ENCODE measurements around the gene NAT8L. TPM values are rescaled to one million over a fixed set of nuclear protein-coding genes. Genes with fewer than 3 reads are reported as not detected.

Gene NAT8L
- total RNA-seq, 1 experiment from 2014 or later, result not detected

DNA sequence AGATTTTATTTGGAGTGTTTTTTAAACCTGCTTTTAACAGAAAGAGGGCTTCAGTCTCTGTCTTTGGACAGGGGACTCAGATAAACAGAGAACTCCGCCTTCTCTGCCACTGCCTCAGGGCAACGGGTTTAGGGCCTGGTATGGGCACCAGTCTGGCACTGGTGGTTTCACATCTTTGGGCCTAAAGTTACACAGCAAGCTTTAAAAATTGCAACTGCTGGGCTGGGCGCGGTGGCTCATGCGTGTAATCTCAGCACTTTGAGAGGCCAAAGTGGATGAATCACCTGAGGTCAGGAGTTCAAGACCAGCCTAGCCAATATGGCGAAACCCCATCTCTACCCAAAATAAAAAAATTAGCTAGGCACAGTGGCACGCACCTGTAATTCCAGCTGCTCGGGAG lies 10.3 kb upstream of the NAT8L start:
- H3K9me3 ChIP-seq (ENCODE audit: low read length), result no peaks in the 10 kb centered on the region
- no peaks in the 10 kb centered on the region; the same call in 1 of the 2 replicates for H4K20me1 ChIP-seq (ENCODE audit: insufficient read depth, low read depth, low read length)
- no peaks in the 10 kb centered on the region for H3K36me3 ChIP-seq (ENCODE audit: insufficient read depth, low read length)
- H3K4me2 ChIP-seq (ENCODE audit: low read depth, low read length, poor library complexity, severe bottlenecking), result no peak overlapping the region
- no peak overlapping the region for H2AFZ ChIP-seq (ENCODE audit: low read length)
- H3K4me1 ChIP-seq (ENCODE audit: low read length), result no peaks in the 10 kb centered on the region
- H3K27me3 ChIP-seq (ENCODE audit: low read length), result no peaks in the 10 kb centered on the region
- no peak overlapping the region for H3K9ac ChIP-seq (ENCODE audit: low read length)
- DNase-seq, result no peak
- H3K27ac ChIP-seq (ENCODE audit: low read length), result no peak overlapping the region
- no peak overlapping the region for H3K4me3 ChIP-seq (ENCODE audit: low read length)
- H3K9me2 ChIP-seq (replicated peaks; ENCODE audit: insufficient read depth, low read length), result no peaks in the 10 kb centered on the region
- H3K79me2 ChIP-seq (ENCODE audit: low read length), result no peaks in the 10 kb centered on the region

DNA sequence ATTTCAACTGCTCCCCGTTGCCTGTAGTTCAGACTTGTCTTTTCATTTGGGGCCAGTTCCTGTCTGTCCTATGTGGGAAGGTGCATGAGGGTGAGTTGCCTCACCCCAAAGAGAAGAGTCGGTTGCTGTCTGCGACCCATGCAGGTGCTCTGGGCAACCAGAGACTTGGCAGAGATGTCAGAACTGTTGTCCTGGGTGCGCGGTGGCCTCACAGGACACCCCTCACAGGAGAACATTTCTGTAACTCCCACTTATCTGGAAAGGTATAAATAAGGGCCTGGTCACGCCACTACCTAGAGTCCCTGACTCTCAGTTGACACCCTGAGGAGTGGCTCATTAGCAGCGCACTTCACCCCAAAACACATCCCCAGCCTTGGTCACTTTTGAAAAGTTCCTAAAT lies 9.7 kb upstream of the NAT8L start:
- Histone ChIP-seq H4K20me1 (ENCODE audit: insufficient read depth, low read depth, low read length) (no peaks in the 10 kb centered on the region), H3K9me2 (replicated peaks; ENCODE audit: insufficient read depth, low read length) (no peaks in the 10 kb centered on the region), H3K4me1 (ENCODE audit: low read length) (no peaks in the 10 kb centered on the region), H3K4me3 (ENCODE audit: low read length) (no peak overlapping the region), H3K9ac (ENCODE audit: low read length) (no peak overlapping the region), H3K4me2 (ENCODE audit: low read depth, low read length, poor library complexity, severe bottlenecking) (no peak overlapping the region), H3K27me3 (ENCODE audit: low read length) (no peaks in the 10 kb centered on the region), H3K36me3 (ENCODE audit: insufficient read depth, low read length) (no peaks in the 10 kb centered on the region), H3K79me2 (ENCODE audit: low read length) (no peaks in the 10 kb centered on the region), H3K9me3 (ENCODE audit: low read length) (no peaks in the 10 kb centered on the region), H2AFZ (ENCODE audit: low read length) (no peak overlapping the region), H3K27ac (ENCODE audit: low read length) (no peak overlapping the region)
- no peak for DNase-seq

DNA sequence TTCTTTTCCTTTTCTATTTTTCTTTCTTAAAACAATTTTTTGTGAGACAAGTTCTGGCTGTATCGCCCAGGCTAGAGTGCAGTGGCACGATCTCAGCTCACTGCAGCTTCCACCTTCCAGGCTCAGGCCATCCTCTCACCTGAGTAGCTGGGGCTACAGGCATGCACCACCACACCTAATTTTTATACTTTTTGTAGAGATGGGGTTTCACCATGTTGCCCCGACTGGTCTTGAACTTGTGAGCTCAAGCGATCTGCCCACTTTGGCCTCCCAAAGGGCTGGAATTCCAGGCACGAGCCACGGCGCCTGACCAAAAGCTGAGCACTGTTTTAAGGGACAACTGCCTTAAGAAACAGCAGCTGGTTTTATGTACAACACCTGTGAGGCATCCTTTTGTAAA lies 9.3 kb upstream of the NAT8L start:
- H3K9ac ChIP-seq (ENCODE audit: low read length), result no peak overlapping the region
- no peak overlapping the region for H3K4me2 ChIP-seq (ENCODE audit: low read depth, low read length, poor library complexity, severe bottlenecking)
- no peaks in the 10 kb centered on the region for H3K9me3 ChIP-seq (ENCODE audit: low read length)
- H2AFZ ChIP-seq (ENCODE audit: low read length), result no peak overlapping the region
- no peaks in the 10 kb centered on the region for H3K36me3 ChIP-seq (ENCODE audit: insufficient read depth, low read length)
- no peaks in the 10 kb centered on the region for H3K4me1 ChIP-seq (ENCODE audit: low read length)
- H3K4me3 ChIP-seq (ENCODE audit: low read length), result no peak overlapping the region
- H3K27ac ChIP-seq (ENCODE audit: low read length), result no peak overlapping the region
- H3K9me2 ChIP-seq (replicated peaks; ENCODE audit: insufficient read depth, low read length), result no peaks in the 10 kb centered on the region
- H3K27me3 ChIP-seq (ENCODE audit: low read length), result no peaks in the 10 kb centered on the region
- DNase-seq, result no peak
- no peaks in the 10 kb centered on the region for H4K20me1 ChIP-seq (ENCODE audit: insufficient read depth, low read depth, low read length)
- H3K79me2 ChIP-seq (ENCODE audit: low read length), result no peaks in the 10 kb centered on the region

DNA sequence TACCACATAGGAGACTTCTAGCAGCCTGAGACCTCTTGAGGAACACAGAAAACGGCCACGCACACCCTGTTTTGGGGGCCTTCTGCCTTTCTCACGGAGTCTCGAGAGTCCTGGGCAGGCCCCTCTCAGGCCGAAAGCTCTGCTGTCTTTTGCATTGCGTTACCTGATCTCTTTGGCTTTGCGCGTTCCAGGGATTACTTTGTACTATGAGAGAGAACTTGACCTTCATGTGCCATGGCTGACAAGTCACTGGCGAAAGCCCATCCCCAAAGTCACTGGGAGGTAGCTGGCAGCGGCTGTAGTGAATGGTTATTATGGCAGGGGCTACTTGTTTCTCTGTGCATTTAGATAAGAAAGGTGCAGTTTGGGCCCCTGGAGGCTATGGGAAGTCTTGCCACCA lies 8.0 kb upstream of the NAT8L start:
- no peaks in the 10 kb centered on the region for H3K36me3 ChIP-seq (ENCODE audit: insufficient read depth, low read length)
- H3K79me2 ChIP-seq (ENCODE audit: low read length), result no peaks in the 10 kb centered on the region
- H2AFZ ChIP-seq (ENCODE audit: low read length), result no peak overlapping the region
- no peaks in the 10 kb centered on the region for H3K9me3 ChIP-seq (ENCODE audit: low read length)
- no peak overlapping the region for H3K4me3 ChIP-seq (ENCODE audit: low read length)
- H4K20me1 ChIP-seq (ENCODE audit: insufficient read depth, low read depth, low read length), result no peaks in the 10 kb centered on the region
- H3K27me3 ChIP-seq (ENCODE audit: low read length), result no peaks in the 10 kb centered on the region
- H3K4me2 ChIP-seq (ENCODE audit: low read depth, low read length, poor library complexity, severe bottlenecking), result no peak overlapping the region
- no peaks in the 10 kb centered on the region for H3K9me2 ChIP-seq (replicated peaks; ENCODE audit: insufficient read depth, low read length)
- no peak for DNase-seq
- H3K27ac ChIP-seq (ENCODE audit: low read length), result no peak overlapping the region
- no peaks in the 10 kb centered on the region for H3K4me1 ChIP-seq (ENCODE audit: low read length)
- no peak overlapping the region for H3K9ac ChIP-seq (ENCODE audit: low read length)

DNA sequence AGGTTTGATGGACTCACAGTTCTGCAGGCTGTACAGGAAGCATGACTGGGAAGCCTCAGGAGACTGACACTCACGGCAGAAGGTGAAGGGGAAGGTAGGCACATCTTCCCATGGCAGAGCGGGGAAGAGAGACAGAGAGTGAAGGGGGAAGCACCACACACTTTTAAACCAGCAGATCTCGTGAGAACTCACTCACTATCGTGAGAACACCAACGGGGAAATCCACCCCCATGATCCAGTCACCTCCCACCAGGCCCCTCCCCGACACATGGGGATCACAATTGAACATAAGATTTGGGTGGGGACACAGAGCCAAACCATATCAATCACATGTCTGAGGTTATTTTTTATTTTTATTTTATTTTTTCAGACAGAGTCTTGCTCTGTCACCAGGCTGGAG lies 4.9 kb upstream of the NAT8L start:
- no peak overlapping the region for H3K9ac ChIP-seq (ENCODE audit: low read length)
- no peak overlapping the region for H2AFZ ChIP-seq (ENCODE audit: low read length)
- H3K4me3 ChIP-seq (ENCODE audit: low read length), result no peak overlapping the region
- H3K4me2 ChIP-seq (ENCODE audit: low read depth, low read length, poor library complexity, severe bottlenecking), result no peak overlapping the region
- DNase-seq, result no peak
- H3K36me3 ChIP-seq (ENCODE audit: insufficient read depth, low read length), result no peaks in the 10 kb centered on the region
- no peaks in the 10 kb centered on the region for H3K27me3 ChIP-seq (ENCODE audit: low read length)
- no peaks in the 10 kb centered on the region for H3K9me2 ChIP-seq (replicated peaks; ENCODE audit: insufficient read depth, low read length)
- no peaks in the 10 kb centered on the region for H4K20me1 ChIP-seq (ENCODE audit: insufficient read depth, low read depth, low read length)
- H3K79me2 ChIP-seq (ENCODE audit: low read length), result no peaks in the 10 kb centered on the region
- no peak overlapping the region for H3K27ac ChIP-seq (ENCODE audit: low read length)
- no peaks in the 10 kb centered on the region for H3K9me3 ChIP-seq (ENCODE audit: low read length)
- H3K4me1 ChIP-seq (ENCODE audit: low read length), result no peaks in the 10 kb centered on the region

DNA sequence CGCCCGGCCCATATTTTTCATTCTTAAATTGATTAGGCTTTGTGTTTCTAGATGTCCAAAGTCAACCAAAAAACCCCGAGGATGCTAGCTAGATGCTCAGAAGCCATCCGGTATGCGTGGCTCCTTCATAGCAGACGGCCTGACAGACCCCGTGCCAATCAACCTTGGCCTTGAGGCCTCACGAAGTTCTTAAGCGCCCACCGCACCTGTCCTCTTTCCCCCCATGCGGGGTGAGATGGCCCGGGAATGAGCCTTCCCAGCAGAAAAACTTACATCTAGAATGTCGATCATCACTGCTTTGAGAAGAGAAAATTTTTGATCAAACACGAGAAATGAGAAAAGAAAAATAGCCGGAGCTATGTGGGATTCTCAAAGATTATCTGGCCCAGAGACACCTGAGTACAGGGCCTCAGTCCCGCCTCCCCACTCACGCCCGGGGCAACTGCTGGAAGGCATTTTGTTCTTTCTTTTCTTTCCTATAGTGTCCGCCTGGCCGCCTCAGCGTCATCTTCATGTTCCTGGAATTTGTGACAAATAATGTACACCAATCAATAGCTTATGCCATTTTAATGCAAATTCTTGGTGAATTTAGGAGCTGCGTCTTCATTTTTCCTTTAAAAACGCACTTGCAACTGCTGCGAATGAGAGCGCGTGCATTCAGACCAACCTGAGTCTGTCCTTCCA lies 1.6 kb upstream of the NAT8L start:
- Histone ChIP-seq H4K20me1 (ENCODE audit: insufficient read depth, low read depth, low read length) (no peaks in the 10 kb centered on the region), H3K79me2 (ENCODE audit: low read length) (no peaks in the 10 kb centered on the region), H3K27ac (ENCODE audit: low read length) (no peak overlapping the region), H3K9ac (ENCODE audit: low read length) (no peak overlapping the region), H3K4me2 (ENCODE audit: low read depth, low read length, poor library complexity, severe bottlenecking) (no peak overlapping the region), H2AFZ (ENCODE audit: low read length) (no peak overlapping the region), H3K36me3 (ENCODE audit: insufficient read depth, low read length) (no peaks in the 10 kb centered on the region), H3K9me2 (replicated peaks; ENCODE audit: insufficient read depth, low read length) (no peaks in the 10 kb centered on the region), H3K4me3 (ENCODE audit: low read length) (no peak overlapping the region), H3K27me3 (ENCODE audit: low read length) (no peaks in the 10 kb centered on the region), H3K9me3 (ENCODE audit: low read length) (no peaks in the 10 kb centered on the region), H3K4me1 (ENCODE audit: low read length) (no peaks in the 10 kb centered on the region)
- no peak for DNase-seq

DNA sequence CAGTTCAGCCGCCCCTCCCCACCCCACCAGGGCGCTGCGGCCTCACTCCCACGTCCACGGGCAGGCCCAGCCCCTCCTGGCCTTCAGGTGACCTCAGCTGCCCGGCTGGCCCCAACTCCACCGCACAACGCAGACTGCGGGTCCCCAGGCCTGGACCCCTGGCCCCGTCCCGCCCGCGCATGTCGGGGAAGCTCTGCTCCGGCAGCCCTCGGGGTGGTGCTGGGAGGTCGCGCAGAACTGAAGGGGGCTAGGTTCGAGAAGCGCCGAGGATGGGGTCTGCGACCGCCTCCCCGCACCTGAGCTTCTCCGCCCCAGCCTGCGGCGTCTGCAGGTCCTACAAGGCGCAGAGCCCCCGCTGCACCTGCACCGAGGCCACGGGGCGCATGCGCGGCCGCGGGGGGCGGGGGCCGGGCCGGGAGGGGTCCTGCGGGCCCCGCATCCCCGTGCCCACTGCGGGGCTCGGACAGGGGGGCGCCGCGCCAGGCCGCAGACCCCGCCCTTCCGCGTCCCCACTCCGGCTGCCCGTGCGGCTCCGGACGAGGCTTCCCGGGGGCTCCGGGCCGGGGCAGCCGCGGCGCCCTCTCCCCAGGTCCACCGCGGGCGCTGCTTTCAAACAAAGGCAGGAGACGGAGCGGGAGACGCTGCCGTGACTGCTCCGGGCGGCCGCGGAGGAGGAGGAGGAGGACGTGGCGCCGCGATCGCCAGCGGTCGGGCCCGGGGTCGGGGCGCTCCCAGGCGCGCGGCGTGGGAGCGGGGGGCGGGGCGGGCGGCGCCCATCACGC lies 672 bp upstream of the NAT8L start:
- H3K9ac ChIP-seq (ENCODE audit: low read length), result no peak overlapping the region
- no peaks in the 10 kb centered on the region for H3K4me1 ChIP-seq (ENCODE audit: low read length)

DNA sequence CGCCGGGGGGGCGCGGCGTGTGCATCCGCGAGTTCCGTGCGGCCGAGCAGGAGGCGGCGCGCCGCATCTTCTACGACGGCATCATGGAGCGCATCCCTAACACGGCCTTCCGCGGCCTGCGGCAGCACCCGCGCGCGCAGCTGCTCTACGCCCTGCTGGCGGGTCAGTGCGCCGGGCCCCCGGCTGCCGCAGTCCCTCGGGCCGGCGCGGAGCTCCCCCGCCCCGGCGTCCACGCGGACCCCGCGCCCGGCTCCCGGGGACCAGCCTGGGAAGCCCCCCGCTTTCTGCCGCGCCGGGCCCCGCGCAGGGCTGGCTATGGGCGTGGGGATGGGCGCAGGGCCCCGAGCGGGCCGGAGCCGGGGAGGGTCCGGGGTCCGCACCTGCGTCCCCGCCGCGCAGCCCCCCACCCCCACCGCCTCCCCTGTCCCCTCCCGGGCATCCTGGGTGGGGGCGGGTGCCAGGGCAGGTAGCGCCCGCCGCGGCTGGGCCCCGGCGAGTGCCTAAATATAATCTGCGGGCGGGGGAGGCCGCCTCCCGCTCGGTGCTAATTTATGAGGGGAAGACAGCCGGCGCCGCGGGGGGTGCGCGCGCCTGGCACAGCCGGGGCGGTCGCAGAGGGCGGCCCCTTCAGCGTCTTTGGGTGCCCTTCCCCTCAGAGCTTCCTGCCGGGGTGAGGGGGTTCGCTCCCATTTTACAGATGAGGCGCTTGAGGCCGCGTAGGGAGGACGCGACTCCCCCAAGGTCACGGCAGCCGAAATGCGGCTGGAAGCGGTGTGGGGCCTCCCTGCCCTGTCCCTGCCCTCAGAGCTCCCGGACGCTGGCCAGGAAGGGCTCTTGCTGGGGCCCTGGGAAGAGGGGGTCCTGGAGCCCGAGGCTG lies 837 bp downstream of the NAT8L start:
- DNase-seq, result no peak
- Histone ChIP-seq H3K79me2 (ENCODE audit: low read length) (no peaks in the 10 kb centered on the region), H3K9ac (ENCODE audit: low read length) (no peak overlapping the region), H3K27ac (ENCODE audit: low read length) (no peak overlapping the region), H3K9me2 (replicated peaks; ENCODE audit: insufficient read depth, low read length) (no peaks in the 10 kb centered on the region), H3K4me3 (ENCODE audit: low read length) (no peak overlapping the region), H3K4me2 (ENCODE audit: low read depth, low read length, poor library complexity, severe bottlenecking) (no peak overlapping the region), H2AFZ (ENCODE audit: low read length) (no peak overlapping the region), H3K36me3 (ENCODE audit: insufficient read depth, low read length) (no peaks in the 10 kb centered on the region), H3K4me1 (ENCODE audit: low read length) (no peaks in the 10 kb centered on the region), H4K20me1 (ENCODE audit: insufficient read depth, low read depth, low read length) (no peaks in the 10 kb centered on the region), H3K27me3 (ENCODE audit: low read length) (no peaks in the 10 kb centered on the region), H3K9me3 (ENCODE audit: low read length) (no peaks in the 10 kb centered on the region)

More for the DNA sequence above, 672 bp upstream of the NAT8L start:
- no peak for DNase-seq
- Histone ChIP-seq H4K20me1 (ENCODE audit: insufficient read depth, low read depth, low read length) (no peaks in the 10 kb centered on the region), H3K4me3 (ENCODE audit: low read length) (no peak overlapping the region), H3K9me2 (replicated peaks; ENCODE audit: insufficient read depth, low read length) (no peaks in the 10 kb centered on the region), H3K36me3 (ENCODE audit: insufficient read depth, low read length) (no peaks in the 10 kb centered on the region), H2AFZ (ENCODE audit: low read length) (no peak overlapping the region), H3K79me2 (ENCODE audit: low read length) (no peaks in the 10 kb centered on the region), H3K4me2 (ENCODE audit: low read depth, low read length, poor library complexity, severe bottlenecking) (no peak overlapping the region), H3K27me3 (ENCODE audit: low read length) (no peaks in the 10 kb centered on the region), H3K9me3 (ENCODE audit: low read length) (no peaks in the 10 kb centered on the region), H3K27ac (ENCODE audit: low read length) (no peak overlapping the region)
